Thyroid gland (tissue), 4 donors: ENCODE data around the gene HSPD1.

Experiments used
- CTCF ChIP-seq, 6 experiments: fragments of 200-600 bp in 3 of 6; fragments of 450-650 bp in 3 of 6; sonication (generic) in 3 of 6; IDR thresholded peaks; one replicate each; pipeline ENCODE4 v1.5.1; 2016 to 2019; ENCODE audit warnings: antibody characterized with exemption in 6 of 6, mild to moderate bottlenecking in 2 of 6, inconsistent platforms in 1 of 6, moderate library complexity in 1 of 6
- POLR2A ChIP-seq, 2 donors: fragments of 450-650 bp; IDR thresholded peaks; one replicate each; pipeline ENCODE4 v1.6.1; 2017; ENCODE audit warnings: antibody characterized with exemption in 2 of 2, mild to moderate bottlenecking in 2 of 2, moderate library complexity in 1 of 2

GRCh38 chr2:197506658-197507057, 7.0 kb upstream of the HSPD1 start:
- TF ChIP-seq CTCF (IDR thresholded peaks at IDR 0.05) = no peak
- TF ChIP-seq POLR2A (IDR thresholded peaks at IDR 0.05) = no peak
